ENCODE results near the gene HLA-DQA1.

- TF ChIP-seq YY1 (IDR thresholded peaks at IDR 0.05; ENCODE audit: low read depth, low read length), result no peak
- TF ChIP-seq CTCF (IDR thresholded peaks at IDR 0.05 in 2 of 3, conservative IDR thresholded peaks at IDR 0.05 in 1 of 3; ENCODE audit: control insufficient read depth in 2 of 3, extremely low read depth in 1 of 3, insufficient read depth in 1 of 3, low read depth in 3 of 3, low read length in 3 of 3), result no peak
- TF ChIP-seq HDAC2 (IDR thresholded peaks at IDR 0.05), result no peak
- no peak for TF ChIP-seq FOXM1 (IDR thresholded peaks at IDR 0.05; ENCODE audit: low read depth, low read length)
- no peak for TF ChIP-seq POLR2AphosphoS5 (IDR thresholded peaks at IDR 0.05; ENCODE audit: low read length)
- no peak for TF ChIP-seq CUX1 (IDR thresholded peaks at IDR 0.05; ENCODE audit: insufficient replicate concordance, low read depth, low read length)
- TF ChIP-seq CHD2 (IDR thresholded peaks at IDR 0.05; ENCODE audit: borderline replicate concordance, low read depth, low read length), result no peak
Measured at GRCh38 chr6:32617751-32618150, 19.5 kb upstream of the HLA-DQA1 start.
